Neural cell (in vitro differentiated cells): ENCODE data around the gene RRBP1. TPM values are rescaled to one million over a fixed set of nuclear protein-coding genes. Genes with fewer than 3 reads are reported as not detected.
A peak's percentile ranks its signal among the peaks of the same experiment; 100 is the strongest.

Source experiments
- H2AFZ ChIP-seq: fragments of 200-600, 300-800 bp; sonication (generic), shearing (Covaris generic); 2 replicates; pipeline ENCODE4 v1.6.0; 2014; ENCODE audit warnings: low read depth, mild to moderate bottlenecking, antibody characterized with exemption, low read length, moderate library complexity
- H3F3A ChIP-seq: fragments of 200-600 bp; shearing (Covaris generic); 2 replicates; pipeline ENCODE4 v1.6.1; 2016; ENCODE audit warnings: mild to moderate bottlenecking, moderate library complexity, mixed read lengths, antibody characterized with exemption, low read length; ENCODE audit not compliant: insufficient read depth, poor library complexity, severe bottlenecking
- H3K27ac ChIP-seq: fragments of 200-600, 300-800 bp; sonication (generic), shearing (Covaris generic); 2 replicates; pipeline ENCODE4 v1.5.1; 2014; ENCODE audit warnings: mild to moderate bottlenecking, low read length, moderate library complexity
- H3K27me3 ChIP-seq: fragments of 300-800, 200-600 bp; sonication (generic), shearing (Covaris generic); 2 replicates; pipeline ENCODE4 v1.6.0; 2014; ENCODE audit warnings: mild to moderate bottlenecking, low read depth, low read length, moderate library complexity; ENCODE audit not compliant: insufficient read depth
- H3K36me3 ChIP-seq: fragments of 300-800, 200-600 bp; sonication (generic), shearing (Covaris generic); 2 replicates; pipeline ENCODE4 v1.5.1; 2014; ENCODE audit warnings: mild to moderate bottlenecking, antibody characterized with exemption, low read length, moderate library complexity; ENCODE audit not compliant: insufficient read depth
- H3K4me2 ChIP-seq: fragments of 300-800, 200-600 bp; sonication (generic), shearing (Covaris generic); 2 replicates; pipeline ENCODE4 v1.6.0; 2014; ENCODE audit warnings: mild to moderate bottlenecking, low read length
- H3K4me3 ChIP-seq: fragments of 300-800, 200-600 bp; sonication (generic), shearing (Covaris generic); 2 replicates; pipeline ENCODE4 v1.5.1; 2014; ENCODE audit warnings: mild to moderate bottlenecking, low read length, moderate library complexity
- H3K79me2 ChIP-seq: fragments of 200-600 bp; shearing (Covaris generic); replicated peaks from 2 replicates; pipeline ENCODE4 v1.6.0; 2014; ENCODE audit warnings: mild to moderate bottlenecking, low read length, moderate library complexity; ENCODE audit not compliant: insufficient read depth
- H3K9ac ChIP-seq: fragments of 300-800, 200-600 bp; sonication (generic), shearing (Covaris generic); 2 replicates; pipeline ENCODE4 v1.6.1; 2016; ENCODE audit warnings: mild to moderate bottlenecking, low read length, mixed read lengths
- H3K9me2 ChIP-seq: fragments of 200-600 bp; shearing (Covaris generic); 2 replicates; pipeline ENCODE4 v1.6.1; 2016; ENCODE audit warnings: mild to moderate bottlenecking, low read length, mixed read lengths; ENCODE audit not compliant: insufficient read depth
- H3K9me3 ChIP-seq: fragments of 200-600, 300-800 bp; sonication (generic), shearing (Covaris generic); 2 replicates; pipeline ENCODE4 v1.6.1; 2016; ENCODE audit warnings: mild to moderate bottlenecking, mixed run types, low read length, moderate library complexity, mixed read lengths
- H4K20me1 ChIP-seq: fragments of 200-600 bp; shearing (Covaris generic); 2 replicates; pipeline ENCODE4 v1.6.1; 2016; ENCODE audit warnings: mild to moderate bottlenecking, mixed run types; ENCODE audit not compliant: insufficient read depth
- EP300 ChIP-seq: fragments of 450-650 bp; conservative IDR thresholded peaks from 2 replicates; pipeline ENCODE4 v1.6.1; 2014; ENCODE audit warnings: antibody characterized with exemption, mild to moderate bottlenecking, moderate library complexity; ENCODE audit not compliant: poor library complexity, severe bottlenecking
- EZH2 ChIP-seq: fragments of 200-600, 300-800 bp; shearing (Covaris generic), sonication (generic); IDR thresholded peaks from 2 replicates; pipeline ENCODE4 v1.6.1; 2014; ENCODE audit warnings: antibody characterized with exemption, low read length, borderline replicate concordance, mild to moderate bottlenecking; ENCODE audit not compliant: insufficient read depth, poor library complexity, severe bottlenecking
- MXI1 ChIP-seq: fragments of 450-650 bp; conservative IDR thresholded peaks from 2 replicates; pipeline ENCODE4 v1.6.1; 2014; ENCODE audit warnings: antibody characterized with exemption, mild to moderate bottlenecking; ENCODE audit not compliant: poor library complexity, severe bottlenecking
- POLR2AphosphoS5 ChIP-seq: IDR thresholded peaks from 2 replicates; pipeline ENCODE4 v1.6.1; 2012
- RAD21 ChIP-seq: fragments of 450-650 bp; conservative IDR thresholded peaks from 2 replicates; pipeline ENCODE4 v1.6.1; 2014; ENCODE audit warnings: antibody characterized with exemption, mild to moderate bottlenecking, moderate library complexity
- SMC3 ChIP-seq: fragments of 450-650 bp; conservative IDR thresholded peaks from 2 replicates; pipeline ENCODE4 v1.6.1; 2014; ENCODE audit warnings: antibody characterized with exemption, mild to moderate bottlenecking, moderate library complexity; ENCODE audit not compliant: poor library complexity
- TAF1 ChIP-seq: IDR thresholded peaks from 2 replicates; pipeline ENCODE4 v1.6.1; 2012; ENCODE audit warnings: low read depth
- polyA plus RNA-seq: library from polyadenylated mRNA; depleted of rRNA; stranded (reverse); fragments of >200 nt; gene quantifications from 2 replicates; pipeline ENCODE4 v1.2.3, GENCODE V29; 2014
- TF ChIP-seq, protein P1 (sequence below): fragments of 450-650 bp; IDR thresholded peaks from 2 replicates; pipeline ENCODE4 v1.5.1; 2014; ENCODE audit warnings: antibody characterized with exemption, mild to moderate bottlenecking, moderate library complexity; ENCODE audit not compliant: poor library complexity, severe bottlenecking
- TF ChIP-seq, protein P2 (sequence below): IDR thresholded peaks from 2 replicates; pipeline ENCODE4 v1.6.1; 2012; ENCODE audit warnings: borderline replicate concordance

The RRBP1 gene
- polyA plus RNA-seq, 1 donor from 2014 or later = 2.2 TPM

DNA sequence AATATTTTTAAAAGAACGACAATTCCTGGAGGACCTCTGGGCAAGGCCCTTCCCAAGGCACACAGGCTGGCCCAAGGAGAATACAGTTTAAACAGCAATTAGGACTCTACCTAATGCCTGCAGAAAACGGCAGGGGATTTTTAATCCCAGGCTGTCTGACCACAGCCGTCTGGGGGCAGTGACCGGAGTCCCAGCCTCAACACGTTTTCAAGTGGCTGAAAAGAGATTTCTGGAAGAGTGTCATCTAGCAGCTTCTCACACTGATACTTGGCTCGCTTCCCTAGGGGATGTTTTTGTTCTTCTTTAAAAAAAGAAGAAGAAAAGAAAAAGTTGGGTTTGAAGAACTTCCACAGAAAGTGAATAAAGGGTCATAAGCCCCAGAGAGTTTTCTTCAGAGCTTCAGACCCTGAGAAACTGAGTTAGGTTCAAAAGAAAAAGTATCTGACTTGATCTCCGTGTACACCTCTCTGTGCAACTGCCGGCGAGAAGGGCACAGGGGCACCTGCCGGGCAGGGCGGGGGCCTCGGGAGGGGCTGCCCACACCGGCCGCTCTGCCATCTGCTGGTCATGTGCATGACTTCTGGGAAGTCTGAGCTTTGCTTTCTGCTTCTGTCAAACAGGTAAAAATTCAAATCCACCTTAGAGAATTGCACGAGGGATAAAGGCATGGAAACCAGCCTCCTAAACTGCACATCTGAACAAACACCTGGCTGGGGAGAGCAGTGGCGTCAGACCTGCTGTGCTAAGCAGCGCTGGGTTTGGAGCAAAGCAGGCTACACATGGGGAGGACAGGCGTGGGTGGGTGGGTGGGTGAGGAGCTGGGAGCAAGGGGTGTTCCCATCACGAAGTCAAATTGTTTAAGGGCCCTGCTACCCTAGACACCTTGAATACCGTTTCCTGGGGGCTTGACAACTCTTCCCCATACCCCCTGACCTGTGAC is 33.0 kb downstream of the RRBP1 start:
- no peak overlapping the region for H2AFZ ChIP-seq
- H3K9me3 ChIP-seq = no peaks in the 10 kb centered on the region
- H3K9ac ChIP-seq = no peak overlapping the region
- no peak overlapping the region for H3K4me3 ChIP-seq
- no peaks in the 10 kb centered on the region for H3K36me3 ChIP-seq
- H3K27ac ChIP-seq = no peak overlapping the region
- no peaks in the 10 kb centered on the region for H3F3A ChIP-seq
- H3K79me2 ChIP-seq = no peaks in the 10 kb centered on the region
- no peaks in the 10 kb centered on the region for H3K9me2 ChIP-seq
- TF ChIP-seq TAF1 = no peak
- TF ChIP-seq, protein P1, sequence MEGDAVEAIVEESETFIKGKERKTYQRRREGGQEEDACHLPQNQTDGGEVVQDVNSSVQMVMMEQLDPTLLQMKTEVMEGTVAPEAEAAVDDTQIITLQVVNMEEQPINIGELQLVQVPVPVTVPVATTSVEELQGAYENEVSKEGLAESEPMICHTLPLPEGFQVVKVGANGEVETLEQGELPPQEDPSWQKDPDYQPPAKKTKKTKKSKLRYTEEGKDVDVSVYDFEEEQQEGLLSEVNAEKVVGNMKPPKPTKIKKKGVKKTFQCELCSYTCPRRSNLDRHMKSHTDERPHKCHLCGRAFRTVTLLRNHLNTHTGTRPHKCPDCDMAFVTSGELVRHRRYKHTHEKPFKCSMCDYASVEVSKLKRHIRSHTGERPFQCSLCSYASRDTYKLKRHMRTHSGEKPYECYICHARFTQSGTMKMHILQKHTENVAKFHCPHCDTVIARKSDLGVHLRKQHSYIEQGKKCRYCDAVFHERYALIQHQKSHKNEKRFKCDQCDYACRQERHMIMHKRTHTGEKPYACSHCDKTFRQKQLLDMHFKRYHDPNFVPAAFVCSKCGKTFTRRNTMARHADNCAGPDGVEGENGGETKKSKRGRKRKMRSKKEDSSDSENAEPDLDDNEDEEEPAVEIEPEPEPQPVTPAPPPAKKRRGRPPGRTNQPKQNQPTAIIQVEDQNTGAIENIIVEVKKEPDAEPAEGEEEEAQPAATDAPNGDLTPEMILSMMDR = peak; percentile 25
- TF ChIP-seq, protein P2, sequence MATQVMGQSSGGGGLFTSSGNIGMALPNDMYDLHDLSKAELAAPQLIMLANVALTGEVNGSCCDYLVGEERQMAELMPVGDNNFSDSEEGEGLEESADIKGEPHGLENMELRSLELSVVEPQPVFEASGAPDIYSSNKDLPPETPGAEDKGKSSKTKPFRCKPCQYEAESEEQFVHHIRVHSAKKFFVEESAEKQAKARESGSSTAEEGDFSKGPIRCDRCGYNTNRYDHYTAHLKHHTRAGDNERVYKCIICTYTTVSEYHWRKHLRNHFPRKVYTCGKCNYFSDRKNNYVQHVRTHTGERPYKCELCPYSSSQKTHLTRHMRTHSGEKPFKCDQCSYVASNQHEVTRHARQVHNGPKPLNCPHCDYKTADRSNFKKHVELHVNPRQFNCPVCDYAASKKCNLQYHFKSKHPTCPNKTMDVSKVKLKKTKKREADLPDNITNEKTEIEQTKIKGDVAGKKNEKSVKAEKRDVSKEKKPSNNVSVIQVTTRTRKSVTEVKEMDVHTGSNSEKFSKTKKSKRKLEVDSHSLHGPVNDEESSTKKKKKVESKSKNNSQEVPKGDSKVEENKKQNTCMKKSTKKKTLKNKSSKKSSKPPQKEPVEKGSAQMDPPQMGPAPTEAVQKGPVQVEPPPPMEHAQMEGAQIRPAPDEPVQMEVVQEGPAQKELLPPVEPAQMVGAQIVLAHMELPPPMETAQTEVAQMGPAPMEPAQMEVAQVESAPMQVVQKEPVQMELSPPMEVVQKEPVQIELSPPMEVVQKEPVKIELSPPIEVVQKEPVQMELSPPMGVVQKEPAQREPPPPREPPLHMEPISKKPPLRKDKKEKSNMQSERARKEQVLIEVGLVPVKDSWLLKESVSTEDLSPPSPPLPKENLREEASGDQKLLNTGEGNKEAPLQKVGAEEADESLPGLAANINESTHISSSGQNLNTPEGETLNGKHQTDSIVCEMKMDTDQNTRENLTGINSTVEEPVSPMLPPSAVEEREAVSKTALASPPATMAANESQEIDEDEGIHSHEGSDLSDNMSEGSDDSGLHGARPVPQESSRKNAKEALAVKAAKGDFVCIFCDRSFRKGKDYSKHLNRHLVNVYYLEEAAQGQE = no peak
- no peak for TF ChIP-seq MXI1
- no peak for TF ChIP-seq RAD21
- TF ChIP-seq EP300 = no peak
- no peak for TF ChIP-seq POLR2AphosphoS5
- no peak for TF ChIP-seq EZH2
- TF ChIP-seq SMC3 = peak; percentile 33
- no peaks in the 10 kb centered on the region for H4K20me1 ChIP-seq
- H3K4me2 ChIP-seq = no peak overlapping the region
- H3K27me3 ChIP-seq = peaks cover 20% of the 10 kb centered on the region

DNA sequence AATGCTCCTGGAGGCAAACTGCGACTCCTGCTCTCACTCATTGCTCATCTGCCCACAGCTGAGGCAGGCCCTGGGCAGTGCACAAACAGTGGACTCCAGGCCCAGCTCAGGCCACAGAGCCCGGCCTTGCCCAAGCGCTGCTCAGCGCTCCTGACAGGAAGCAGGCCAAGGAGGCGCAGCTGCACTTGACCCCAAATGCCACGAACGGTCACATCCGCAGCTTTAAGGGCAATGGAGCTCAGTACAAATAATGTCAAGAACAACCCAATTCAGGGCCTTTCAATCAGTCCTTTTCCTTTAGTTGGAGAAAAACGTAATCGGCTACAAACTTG is 33.8 kb downstream of the RRBP1 start:
- Histone ChIP-seq H3K9me2 (no peaks in the 10 kb centered on the region), H3K4me3 (no peak overlapping the region), H3K9ac (no peak overlapping the region), H2AFZ (no peak overlapping the region), H4K20me1 (no peaks in the 10 kb centered on the region), H3K27ac (no peak overlapping the region), H3K9me3 (no peaks in the 10 kb centered on the region), H3K36me3 (no peaks in the 10 kb centered on the region), H3K4me2 (no peak overlapping the region), H3K27me3 (peaks cover 20% of the 10 kb centered on the region), H3K79me2 (no peaks in the 10 kb centered on the region), H3F3A (no peaks in the 10 kb centered on the region)
- no peak for TF ChIP-seq EP300
- TF ChIP-seq SMC3 = no peak
